H54 (cell line): Measurements from ENCODE around the gene ZSCAN10.

ENCODE experiments used
- DNase-seq: peaks from one replicate; pipeline ENCODE4 v3.0.0; 2011; ENCODE audit warnings: low spot score, mixed read lengths; ENCODE audit not compliant: insufficient read length
- FAIRE-seq: peaks from 3 replicates; lab custom pipeline; 2011; peaks lifted over from hg19 to GRCh38; lab: Jason Lieb, UNC
- POLR2A ChIP-seq: IDR thresholded peaks from 2 replicates; pipeline ENCODE4 v1.6.1; 2011; ENCODE audit warnings: low read depth, mild to moderate bottlenecking, low read length

ZSCAN10 gene

GRCh38 chr16:3112058-3112880, 13.2 kb upstream of the ZSCAN10 start, which contains the start of gene ZNF205:
TSS of gene ZNF205 (plus strand) at chr16:3112586. CDS start at chr16:3113431, 845 bp downstream.
- TF ChIP-seq POLR2A: peak; percentile 13
- peak; percentile 93 for DNase-seq

GRCh38 chr16:3106205-3106928, 7.3 kb upstream of the ZSCAN10 start:
- peak; percentile 95 for DNase-seq
- TF ChIP-seq POLR2A: peak; percentile 53
- FAIRE-seq: no peak

More at GRCh38 chr16:3112058-3112880, 13.2 kb upstream of the ZSCAN10 start, which contains the start of gene ZNF205:
- no peak for FAIRE-seq

- FAIRE-seq (no peak), DNase-seq (no peak)
- no peak for TF ChIP-seq POLR2A
Observed at GRCh38 chr16:3101841-3102470, 2.9 kb upstream of the ZSCAN10 start.

GRCh38 chr16:3101018-3101840, 2.1 kb upstream of the ZSCAN10 start:
- no peak for TF ChIP-seq POLR2A
- DNase-seq: no peak
- FAIRE-seq: no peak

- TF ChIP-seq POLR2A: no peak
- FAIRE-seq (no peak), DNase-seq (peak; percentile 87)
Observed at GRCh38 chr16:3099732-3100499, 822 bp upstream of the ZSCAN10 start.

GRCh38 chr16:3099395-3099731, 269 bp upstream of the ZSCAN10 start:
- TF ChIP-seq POLR2A: no peak
- no peak for FAIRE-seq
- no peak for DNase-seq

- TF ChIP-seq POLR2A: no peak
- no peak for FAIRE-seq
- DNase-seq: no peak
Observed at GRCh38 chr16:3097266-3097665, 1.8 kb downstream of the ZSCAN10 start.

- DNase-seq: no peak
- no peak for FAIRE-seq
- no peak for TF ChIP-seq POLR2A
Observed at GRCh38 chr16:3096362-3096761, 2.7 kb downstream of the ZSCAN10 start.

GRCh38 chr16:3095869-3096268, 3.2 kb downstream of the ZSCAN10 start:
- FAIRE-seq (no peak), DNase-seq (no peak)

GRCh38 chr16:3094289-3095027, 4.6 kb downstream of the ZSCAN10 start:
- peak; percentile 77 for DNase-seq
- no peak for FAIRE-seq
- TF ChIP-seq POLR2A: no peak

More at GRCh38 chr16:3095869-3096268, 3.2 kb downstream of the ZSCAN10 start:
- TF ChIP-seq POLR2A: no peak

GRCh38 chr16:3092501-3092941, 6.6 kb downstream of the ZSCAN10 start:
- DNase-seq (no peak), FAIRE-seq (no peak)
- no peak for TF ChIP-seq POLR2A

- FAIRE-seq: no peak
- no peak for DNase-seq
- no peak for TF ChIP-seq POLR2A
Observed at GRCh38 chr16:3091551-3091950, 7.5 kb downstream of the ZSCAN10 start.
